Femur (tissue), 1 donor: ENCODE data around the gene SHE.

Experiments
- DNase-seq: peaks from one replicate; pipeline ENCODE4 v3.0.0-alpha.2; 2017

The SHE gene

DNA sequence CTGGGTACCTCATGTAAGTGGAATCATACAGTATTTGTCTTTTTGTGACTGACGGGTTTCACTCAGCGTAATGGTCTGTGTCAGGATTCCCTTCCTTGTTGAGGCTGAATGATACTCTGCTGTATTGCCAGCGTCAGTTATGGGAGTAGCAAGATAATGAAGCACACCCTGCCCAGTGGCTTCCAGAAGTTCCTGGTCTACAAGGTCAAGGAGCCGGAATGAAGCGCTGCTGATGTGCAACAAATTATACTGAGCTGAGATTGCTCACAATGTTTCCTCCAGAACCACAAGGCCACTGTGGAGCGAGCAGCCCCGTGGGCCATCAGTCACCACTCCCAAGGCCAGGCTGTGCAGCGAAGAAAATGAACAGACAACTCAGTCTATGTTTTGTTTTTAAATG is 24.2 kb downstream of the SHE start:
- no peak for DNase-seq

DNA sequence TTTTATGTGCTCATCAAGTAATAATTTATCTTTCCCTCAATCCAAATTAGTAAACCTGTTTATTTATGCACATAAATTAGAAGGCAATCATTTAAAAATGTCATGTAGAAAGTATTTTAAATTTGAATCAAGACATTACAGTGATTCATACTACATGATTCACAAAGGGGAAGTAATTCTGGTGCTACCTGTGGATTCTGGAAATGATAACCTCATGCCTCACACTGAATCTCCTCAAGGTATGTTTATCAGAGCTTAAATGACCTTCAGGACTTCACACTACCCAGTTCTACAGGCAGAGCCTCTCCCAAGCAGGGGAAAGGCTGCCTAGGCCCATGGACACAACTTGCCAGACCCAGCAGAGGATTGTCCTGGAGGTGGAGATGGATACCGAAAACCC is 25.4 kb downstream of the SHE start:
- no peak for DNase-seq

DNA sequence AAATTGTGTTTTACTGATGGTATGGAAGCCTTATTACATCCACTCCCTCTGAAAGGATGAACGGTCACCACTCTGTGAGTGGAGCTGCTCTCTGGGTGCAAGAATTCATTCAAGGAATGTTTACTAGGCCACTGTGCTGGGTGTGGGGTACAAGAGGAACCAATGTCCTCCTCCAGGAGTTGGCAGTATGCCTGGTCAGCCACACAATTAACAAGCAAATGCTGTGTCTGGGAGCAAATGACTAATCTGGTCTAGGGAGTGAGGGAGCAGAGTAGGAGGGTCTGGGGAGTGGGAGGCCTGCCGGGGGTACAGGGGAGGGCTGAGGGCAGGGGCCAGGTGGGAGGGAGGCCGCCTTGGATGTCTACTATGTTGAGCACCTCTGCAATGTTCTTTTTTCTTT is 27.4 kb downstream of the SHE start:
- DNase-seq, result no peak

DNA sequence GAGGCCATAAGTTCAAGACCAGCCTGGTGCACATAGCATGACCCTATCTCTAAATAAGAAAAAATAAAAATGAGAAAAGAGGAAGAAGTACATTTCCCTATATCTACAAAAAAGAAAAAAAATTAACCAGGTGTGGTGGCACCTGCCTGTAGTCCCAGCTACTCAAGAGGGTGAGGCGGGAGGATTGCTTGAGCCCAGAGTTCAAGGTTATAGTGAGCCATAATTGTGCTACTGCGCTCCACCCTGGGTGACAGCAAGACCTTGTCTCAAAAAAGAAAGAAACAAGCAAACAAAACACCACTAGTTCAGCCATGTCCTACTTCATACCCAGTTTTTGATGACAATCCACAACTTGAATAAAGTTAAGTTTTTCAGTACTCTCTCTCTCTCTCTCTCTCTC is 30.9 kb downstream of the SHE start:
- DNase-seq, result no peak

DNA sequence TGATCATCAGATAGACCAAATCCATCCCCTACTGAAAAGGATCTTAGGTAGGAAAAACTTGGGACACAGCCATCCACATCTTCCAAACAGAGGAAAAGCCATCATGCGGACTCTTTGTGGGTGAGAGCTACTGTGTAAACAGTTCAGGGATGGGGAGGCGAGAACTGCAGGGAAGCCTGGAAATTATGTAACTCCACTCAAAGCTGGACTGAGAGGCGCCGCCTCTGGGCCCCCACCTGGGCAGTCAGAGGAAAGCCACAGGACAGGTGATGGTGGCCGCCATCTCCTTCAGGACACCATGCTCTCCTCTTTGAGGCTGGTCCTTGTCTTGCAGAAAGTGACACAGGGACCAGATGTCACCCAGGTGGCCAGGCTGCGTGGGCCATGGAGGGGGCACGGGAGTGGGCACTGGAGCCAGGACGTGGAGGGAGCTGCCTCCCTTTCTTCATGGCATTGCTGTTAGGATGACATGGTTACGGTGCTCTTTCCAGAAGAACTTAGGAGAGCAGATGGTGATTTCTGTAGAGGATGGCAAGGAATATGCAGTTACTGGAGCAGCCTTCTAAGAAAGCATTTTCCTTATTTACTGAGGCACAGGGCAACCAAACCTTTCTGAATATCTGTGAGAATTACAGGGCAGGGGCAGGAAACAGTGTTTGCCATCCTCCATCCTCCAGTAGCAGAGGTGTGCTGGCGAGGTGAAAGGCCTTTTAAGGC is 32.2 kb downstream of the SHE start:
- no peak for DNase-seq

DNA sequence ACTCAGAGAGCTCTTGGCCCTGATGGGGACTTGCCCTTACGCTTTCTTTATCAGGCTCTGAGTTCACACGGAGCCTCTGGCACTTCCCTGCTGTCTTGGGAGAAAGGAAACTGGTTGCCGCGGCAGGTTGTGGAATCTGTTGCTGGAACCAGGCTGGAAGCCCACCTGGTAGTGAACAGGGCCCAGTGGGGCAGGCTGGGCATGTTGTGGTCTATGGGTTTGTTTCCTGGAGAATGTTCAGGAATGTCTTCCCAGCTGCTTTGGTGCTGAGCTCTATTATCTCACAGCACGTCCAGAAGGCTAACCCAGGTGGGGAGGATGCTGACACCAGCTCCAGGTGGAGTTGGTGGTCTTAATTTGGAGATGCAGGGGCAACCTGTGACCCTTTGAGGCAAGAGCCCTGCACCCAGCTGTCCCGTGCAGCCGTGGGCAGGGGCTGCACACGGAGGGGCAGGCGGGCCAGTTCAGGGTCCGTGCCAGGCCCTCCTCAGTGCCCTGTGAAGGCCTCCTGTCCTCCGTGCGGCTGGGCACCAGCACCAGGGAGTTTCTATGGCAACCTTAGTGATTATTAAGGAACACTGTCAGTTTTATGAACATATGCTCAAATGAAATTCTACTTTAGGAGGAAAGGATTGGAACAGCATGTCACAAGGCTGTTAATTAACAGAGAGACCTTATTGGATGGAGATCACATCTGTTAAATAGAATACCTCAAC is 33.5 kb downstream of the SHE start:
- DNase-seq, result no peak

DNA sequence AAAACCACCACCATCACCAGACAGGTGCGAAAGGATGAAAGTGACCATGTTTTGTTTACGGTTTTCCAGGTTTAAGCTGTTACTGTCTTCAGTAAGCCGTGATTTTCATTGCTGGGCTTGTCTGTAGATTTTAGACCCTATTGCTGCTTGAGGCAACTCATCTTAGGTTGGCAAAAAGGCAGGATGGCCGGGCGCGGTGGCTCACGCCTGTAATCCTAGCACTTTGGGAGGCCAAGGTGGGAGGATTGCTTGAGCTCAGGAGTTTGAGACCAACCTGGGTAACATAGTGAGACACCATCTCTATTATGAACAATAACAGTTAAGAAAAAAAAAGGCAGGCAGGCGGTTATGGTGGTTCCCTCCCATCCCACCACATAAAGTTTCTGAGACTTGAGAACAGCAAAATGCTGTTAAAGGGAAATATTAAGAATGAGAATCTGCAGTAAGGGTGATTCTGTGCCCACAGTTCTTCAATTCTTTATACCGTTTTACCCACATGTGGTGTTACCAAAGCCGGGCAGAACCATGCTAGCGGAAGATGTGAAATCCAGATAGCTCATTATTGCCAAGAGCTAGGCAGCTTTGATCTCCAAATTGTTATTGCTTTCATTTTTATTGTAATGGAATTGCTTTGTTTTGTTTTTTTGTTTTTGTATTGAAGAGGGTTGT is 34.6 kb downstream of the SHE start:
- no peak for DNase-seq

DNA sequence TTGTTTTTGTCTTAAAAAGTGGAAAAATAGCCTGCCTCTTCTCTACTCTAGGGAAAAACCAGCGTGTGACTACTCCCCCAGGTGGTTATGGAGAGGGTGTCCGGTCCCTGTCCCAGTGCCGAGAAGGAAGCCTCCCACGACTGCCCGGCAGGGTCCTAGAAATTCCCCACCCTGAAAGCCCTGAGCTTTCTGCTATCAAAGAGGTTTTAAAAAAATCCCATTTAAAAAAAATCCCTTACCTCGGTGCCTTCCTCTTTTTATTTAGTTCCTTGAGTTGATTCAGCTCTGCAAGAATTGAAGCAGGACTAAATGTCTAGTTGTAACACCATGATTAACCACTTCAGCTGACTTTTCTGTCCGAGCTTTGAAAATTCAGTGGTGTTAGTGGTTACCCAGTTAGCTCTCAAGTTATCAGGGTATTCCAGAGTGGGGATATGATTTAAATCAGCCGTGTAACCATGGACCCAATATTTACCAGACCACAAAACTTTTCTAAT is 35.2 kb downstream of the SHE start:
- DNase-seq, result no peak

DNA sequence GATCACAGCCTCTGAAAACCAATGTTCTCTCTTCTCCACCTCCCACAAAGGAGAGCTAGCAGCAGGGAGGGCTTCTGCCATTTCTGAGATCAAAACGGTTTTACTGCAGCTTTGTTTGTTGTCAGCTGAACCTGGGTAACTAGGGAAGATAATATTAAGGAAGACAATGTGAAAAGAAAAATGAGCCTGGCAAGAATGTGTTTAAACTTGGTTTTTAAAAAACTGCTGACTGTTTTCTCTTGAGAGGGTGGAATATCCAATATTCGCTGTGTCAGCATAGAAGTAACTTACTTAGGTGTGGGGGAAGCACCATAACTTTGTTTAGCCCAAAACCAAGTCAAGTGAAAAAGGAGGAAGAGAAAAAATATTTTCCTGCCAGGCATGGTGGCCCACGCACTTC is 36.0 kb downstream of the SHE start:
- DNase-seq, result no peak

DNA sequence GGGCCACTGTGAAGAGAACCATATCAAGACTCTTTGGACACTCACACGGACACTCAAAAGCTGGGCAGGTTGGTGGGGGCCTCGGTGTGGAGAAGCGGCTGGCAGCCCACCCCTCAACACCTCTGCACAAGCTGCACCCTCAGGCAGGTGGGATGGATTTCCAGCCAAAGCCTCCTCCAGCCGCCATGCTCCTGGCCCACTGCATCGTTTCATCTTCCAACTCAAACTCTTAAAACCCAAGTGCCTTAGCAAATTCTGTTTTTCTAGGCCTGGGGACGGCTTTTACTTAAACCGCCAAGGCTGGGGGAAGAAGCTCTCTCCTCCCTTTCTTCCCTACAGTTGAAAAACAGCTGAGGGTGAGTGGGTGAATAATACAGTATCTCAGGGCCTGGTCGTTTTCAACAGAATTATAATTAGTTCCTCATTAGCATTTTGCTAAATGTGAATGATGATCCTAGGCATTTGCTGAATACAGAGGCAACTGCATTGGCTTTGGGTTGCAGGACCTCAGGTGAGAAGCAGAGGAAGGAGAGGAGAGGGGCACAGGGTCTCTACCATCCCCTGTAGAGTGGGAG is 36.5 kb downstream of the SHE start:
- DNase-seq, result no peak

DNA sequence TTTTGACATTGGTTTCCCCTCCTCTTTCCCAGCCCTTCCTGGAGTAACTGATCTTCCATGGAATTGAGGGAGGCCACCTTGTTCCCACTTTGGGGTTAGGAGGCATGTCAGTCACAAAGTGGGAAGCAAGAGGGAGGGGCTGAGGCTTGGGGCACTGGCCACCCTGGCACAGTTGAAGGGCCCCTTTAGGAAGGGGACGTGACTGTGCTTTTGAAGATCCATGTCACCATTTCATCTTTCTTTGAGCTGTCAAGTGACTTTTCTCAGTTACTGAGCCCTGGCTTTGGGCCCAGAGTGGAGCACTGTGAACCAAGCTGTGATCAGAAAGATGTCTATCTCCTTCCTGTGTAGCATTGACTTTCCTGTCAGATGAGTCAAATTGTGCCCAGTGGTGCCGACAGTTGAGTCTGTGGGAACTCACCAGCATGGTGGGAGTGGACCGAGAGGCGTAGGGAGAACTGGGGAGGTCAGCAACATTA is 38.7 kb downstream of the SHE start:
- DNase-seq, result no peak

DNA sequence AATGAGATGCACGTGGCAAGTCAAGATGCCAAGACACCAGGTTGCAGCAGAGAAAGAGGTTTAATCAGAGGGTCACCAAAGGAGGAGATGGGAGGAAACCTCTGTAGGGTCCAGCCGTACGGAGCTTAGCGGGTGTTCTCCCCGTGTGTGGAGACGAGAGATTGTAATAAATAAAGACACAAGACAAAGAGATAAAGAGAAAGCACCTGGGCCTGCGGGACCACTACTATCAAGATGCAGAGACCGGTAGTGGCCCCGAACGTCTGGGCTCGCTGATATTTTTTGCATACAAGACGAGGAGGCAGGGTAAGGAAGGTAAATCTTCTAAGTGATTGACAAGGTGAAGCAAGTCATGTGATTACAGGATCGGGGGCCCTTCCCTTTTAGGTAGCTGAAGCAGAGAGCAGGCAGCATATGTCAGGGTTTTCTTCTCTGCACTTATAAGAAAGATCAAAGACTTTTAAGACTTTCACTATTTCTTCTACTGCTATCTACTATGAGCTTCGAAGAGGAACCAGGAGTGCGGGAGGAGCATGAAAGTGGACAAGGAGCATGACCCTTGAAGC is 41.4 kb downstream of the SHE start:
- DNase-seq, result no peak

DNA sequence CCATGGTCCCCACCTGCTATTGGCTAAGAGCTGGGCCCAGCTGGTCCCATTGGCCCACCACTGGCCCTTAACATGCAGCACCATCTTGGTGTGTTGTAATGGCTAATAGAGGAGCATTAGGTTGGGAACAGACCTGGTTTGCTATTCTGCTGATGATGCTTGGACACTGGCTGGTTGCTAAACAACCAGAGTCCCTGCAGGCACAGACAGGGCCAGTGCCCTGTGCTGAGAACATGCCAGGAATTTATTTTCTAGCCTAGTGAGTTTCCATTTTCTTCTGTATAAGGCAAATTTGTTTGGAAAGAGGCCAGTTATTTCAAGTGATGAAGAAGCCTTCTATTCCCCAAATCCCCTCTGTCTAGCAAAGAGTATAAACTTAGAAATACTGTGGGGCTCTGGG is 43.1 kb downstream of the SHE start:
- no peak for DNase-seq

DNA sequence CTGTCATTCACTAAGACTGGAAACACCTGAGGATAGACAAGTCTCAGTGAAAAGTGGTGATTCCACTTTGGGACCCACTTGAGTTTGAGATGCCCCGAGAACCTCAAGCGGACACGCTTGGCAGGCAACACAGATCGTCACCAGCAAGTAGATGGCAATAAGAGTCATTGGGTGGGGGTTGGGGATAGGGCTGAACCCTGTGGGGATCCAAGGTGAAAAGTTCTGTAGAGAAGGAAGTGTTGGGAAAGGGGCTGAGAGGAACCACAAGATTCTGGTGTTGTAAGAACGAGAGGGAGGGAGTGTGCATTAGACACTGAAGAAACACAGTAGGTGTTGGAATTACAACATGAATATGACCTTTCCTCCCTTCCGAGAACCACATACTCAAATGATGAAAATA is 45.6 kb downstream of the SHE start:
- DNase-seq, result no peak

DNA sequence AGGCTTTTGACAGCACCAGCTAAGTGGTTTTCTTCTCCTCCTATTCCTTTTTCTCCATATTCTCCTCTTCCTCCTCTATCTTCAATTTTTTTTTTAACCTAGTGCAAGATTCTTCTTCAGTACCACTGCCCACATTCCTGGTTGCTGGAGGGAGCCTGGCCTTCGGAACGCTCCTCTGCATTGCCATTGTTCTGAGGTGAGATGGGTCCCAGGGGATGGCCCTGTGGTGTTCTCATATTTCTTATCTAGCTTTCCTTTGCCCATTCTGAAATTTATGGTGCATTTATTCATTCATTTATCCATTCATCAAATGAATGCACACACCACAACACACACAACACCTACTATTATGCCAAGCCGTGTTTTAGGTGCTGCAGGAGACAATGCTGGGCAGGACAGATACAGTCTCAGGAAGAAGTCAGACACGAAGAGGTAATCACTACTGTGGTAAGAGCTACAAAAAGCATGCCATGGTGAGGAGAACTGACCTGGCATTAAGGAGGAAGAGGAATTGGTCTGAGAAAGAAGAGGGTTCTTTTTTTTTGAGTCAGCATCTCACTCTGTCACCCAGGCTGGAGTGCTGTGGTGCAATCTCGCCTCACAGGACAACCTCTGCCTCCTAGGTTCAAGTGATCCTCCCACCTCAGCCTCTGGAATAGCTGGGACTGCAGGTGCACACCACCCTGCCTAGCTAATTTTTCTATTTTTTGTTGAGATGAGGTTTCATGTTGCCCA is 47.7 kb downstream of the SHE start:
- DNase-seq, result no peak

DNA sequence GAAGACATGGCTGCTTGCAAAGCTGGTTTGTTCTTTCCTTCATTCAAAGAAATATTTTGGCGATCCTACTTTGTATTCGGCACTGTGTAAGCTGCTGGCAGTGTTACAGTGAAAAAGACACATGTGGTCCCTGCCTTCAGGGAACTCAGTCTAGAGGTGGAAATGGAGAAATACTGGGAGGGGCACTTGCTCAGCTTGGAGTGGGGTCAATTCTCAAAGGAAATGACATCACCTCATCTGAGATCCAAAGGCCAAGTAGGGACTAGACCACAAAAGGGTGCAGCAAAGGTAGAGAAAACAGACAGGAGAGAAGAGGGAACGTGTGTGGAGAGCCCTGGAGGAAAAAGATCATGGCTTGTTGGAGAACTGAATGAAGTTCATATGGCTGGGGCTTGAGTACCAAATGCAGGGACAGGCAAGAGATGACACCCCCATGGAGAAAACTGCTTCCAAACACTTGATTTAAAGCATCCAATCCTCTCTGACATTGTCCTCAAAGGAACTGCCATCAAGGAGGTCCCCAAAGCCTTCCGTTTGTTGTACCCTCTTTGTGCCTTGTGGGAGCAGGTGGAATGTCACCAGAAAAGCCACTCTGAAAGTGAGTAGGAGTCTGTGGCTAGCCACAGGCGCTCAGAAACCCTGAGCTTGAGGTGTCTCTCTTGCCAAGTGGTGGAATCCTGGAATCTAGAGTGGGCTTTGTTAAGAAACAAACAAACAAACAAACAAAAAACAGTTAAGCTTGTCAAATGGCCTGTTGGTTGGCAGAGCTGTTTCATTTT is 48.4 kb downstream of the SHE start:
- no peak for DNase-seq

DNA sequence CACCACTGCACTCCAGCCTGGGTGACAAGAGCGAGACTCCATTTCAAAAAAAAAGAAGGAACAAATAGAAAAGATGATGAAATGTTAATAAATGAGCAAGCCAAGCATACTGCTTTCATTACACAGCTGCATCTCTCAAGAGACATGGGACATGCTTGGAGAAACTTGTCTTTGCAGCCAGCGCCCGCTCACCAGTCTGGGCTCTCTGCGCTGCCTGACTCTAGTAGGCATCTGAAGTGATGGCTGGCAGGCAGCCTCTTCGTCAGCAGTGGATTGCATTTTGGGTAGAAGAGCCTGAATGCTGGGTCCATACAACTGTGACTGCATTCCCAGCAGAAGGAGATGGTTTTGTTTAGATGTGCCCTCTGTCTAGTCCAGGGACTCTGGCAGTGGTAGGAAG is 49.1 kb downstream of the SHE start:
- DNase-seq, result no peak

DNA sequence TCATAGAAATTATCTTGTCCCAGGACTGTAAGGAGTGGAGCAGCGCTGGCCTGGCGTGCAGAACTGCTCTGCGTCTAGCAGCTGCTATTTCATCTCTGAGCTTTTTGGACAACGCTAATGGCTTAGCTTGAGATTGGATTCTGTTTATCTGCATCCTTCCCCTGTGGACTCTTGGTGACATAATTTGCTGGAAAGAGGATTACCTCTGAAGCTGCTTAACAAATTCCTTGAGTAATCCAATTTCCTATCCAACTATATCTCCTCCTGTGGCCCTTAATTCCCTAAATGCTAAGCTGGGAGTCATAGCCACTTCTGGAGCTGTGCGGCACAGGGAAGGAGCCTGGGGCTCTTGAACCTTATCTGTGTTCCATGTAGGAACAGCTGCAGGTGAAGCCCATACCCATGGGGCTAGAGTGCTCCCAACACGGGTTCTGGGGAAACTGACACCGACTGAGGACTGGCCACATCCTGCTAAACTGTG is 53.8 kb downstream of the SHE start:
- no peak for DNase-seq

DNA sequence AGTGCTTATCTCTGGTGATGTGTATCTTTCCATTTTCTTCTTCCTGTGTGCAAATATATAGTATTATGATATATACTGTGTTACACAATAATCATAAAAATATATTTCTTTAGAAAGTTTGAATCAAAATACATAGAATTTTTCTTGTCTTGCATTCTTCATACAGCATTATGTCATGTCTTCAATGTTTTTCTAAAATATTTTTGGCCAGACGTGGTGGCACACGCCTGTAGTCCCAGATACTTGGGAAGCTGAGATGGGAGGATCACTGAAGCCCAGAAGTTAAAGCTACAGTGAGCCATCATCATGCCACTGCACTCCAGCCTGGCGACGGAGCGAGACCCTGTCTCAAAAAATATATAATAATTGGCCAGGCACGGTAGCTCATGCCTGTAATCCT is 55.4 kb downstream of the SHE start:
- DNase-seq, result no peak

DNA sequence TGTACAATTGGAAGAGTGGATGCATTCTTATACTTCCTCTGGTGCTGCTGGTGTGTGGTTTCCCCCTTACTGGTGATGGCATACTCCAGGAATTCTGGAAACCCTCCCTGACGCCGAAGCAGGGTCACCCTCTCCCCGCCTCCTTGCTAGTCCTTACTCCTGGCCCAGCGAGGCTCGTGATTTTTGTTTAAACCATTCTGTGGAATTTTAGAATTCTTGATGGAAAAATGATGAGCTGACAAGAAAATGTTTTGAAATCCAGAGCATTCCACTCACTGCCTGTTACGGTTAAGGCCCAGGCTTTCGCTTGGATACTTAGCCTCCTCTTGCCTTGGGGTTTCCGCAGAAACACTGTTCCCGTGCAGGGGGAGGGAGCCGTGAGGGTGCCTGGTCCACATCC is 55.9 kb downstream of the SHE start:
- no peak for DNase-seq

DNA sequence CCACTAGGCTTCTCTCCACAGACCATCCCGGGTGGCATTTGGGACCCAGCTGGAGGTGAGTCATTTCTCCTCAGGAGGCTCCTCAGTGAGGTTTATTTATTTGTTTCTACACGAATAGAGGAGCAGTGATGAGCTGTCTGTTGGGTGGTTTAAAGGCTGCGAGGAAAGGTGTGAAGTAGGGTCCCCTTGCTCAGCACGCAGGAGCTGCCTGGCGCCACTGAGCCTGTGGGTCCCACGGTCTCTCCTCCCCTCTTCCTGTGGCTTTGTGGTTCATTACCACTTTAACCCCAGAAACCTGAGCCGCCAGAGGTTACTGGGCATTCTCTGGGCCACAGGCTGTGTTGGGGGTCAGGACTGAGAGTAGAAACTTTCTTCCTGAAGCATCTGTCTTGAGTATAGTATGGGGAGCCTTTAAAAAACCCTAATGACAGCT is 57.2 kb downstream of the SHE start:
- no peak for DNase-seq
